ENCODE data around the gene VGLL1.
A peak's percentile ranks its signal among the peaks of the same experiment; 100 is the strongest.

VGLL1 gene

DNA sequence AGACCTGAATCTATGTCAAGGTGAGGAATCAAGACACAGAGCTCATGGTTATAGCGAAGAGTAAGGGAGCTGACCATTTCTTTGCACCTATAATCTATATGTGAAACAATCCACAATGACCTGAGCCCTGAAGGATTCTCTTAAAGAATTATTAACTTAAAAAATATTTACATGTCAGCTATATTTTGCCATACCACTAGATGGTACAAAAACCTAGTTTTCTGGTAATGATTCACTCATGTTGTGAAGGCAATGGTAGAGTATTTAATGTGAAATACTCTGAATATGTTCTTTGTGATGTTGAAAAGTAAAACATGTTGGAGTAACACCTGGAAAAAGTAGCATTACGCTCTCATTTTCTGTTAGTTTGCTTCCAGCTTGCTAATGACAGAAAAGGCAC lies 40.0 kb downstream of the VGLL1 start:
- DNase-seq, result no peak

DNA sequence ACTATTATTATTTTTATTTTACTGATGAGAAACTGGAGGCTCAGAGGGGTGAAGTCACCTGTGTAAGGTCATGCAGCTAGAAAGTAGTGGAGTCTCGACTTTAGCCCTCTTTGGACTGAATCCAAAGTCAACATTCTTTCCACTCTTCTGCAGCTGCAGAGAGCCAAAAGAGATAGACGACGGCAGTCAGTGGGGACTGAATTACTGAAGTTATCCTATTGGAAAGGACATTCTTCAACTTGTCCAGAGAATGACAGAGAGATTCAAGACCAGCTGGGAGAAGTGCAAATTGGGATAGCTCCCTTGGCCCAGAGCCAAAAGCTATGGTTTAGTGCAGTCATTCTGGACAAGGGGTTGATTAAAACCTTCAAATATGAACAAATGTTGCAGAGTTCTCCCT lies 42.5 kb downstream of the VGLL1 start:
- no peak for DNase-seq

DNA sequence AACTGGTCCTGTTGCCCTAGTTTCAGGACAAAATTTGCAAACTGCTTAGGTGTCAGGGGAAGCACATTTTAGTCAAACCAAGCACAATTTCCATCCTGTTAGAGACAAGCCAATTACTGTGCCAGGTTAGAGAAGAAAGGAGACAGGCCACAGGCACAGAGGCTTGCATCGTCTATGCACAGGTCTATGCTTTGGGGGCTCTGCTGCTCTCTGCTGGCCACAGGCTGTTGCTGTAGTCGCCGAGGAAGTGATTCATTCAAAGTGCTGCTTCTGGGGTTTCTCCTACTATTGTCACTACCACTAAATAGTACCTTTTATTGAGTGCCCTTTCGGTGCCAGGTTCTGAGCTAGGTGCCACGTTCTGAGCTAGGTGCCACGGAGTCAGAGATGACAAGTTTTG lies 45.5 kb downstream of the VGLL1 start:
- peak; percentile 5 for DNase-seq

DNA sequence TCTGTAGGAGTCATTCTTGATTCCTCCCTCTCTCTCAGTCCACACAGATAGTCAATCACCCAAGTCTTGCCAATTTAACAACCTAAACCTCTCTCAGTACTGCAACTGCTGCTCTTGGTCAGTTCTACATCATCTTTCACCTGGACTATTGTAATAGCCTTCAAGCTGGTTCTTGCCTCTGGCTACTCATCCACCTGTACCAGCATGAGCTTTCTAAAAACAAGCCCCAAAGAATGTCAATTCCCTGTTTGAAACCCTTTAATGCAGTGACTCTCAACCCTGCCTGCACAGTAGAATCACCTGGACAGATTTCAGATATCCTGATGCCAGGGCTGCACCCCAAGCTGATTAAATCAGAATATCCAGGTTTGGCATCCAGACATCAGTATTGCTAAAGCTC lies 48.3 kb downstream of the VGLL1 start:
- no peak for DNase-seq

DNA sequence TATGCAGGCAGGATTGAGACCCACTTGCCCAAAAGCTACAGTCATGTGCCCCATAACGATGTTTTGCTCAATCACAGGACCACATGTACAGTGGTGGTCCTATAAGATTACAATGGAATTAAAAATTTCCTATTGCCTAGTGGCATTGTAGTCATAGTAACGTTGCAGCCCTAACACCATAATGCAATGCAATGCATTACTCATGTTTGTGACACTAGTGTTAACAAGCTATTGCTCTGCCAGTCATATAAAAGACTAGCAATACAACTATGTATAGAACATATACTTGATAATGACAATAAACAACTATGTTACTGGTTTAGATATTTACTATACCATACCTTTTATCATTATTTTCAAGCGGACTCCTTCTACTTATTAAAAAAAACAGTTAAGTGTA lies 50.6 kb downstream of the VGLL1 start:
- no peak for DNase-seq

DNA sequence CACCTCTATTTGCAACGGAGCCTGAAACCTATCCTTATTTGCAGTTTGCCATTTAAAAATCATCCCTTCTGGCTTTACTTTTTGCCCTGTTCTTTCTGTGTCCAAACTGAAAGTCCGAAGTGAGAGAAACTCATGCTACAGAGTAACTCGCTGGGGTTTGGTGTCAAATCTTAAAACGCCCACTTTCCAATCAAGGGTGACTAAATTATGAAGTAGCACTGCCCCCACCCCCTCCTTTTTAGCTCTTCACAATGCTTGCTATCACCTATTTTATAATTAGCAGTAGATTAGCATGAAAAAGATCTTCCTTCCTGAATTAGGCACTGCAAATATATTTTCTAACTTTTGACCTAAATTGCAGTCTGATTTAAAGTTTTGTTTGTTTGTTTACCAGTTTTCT lies 52.5 kb downstream of the VGLL1 start:
- no peak for DNase-seq

DNA sequence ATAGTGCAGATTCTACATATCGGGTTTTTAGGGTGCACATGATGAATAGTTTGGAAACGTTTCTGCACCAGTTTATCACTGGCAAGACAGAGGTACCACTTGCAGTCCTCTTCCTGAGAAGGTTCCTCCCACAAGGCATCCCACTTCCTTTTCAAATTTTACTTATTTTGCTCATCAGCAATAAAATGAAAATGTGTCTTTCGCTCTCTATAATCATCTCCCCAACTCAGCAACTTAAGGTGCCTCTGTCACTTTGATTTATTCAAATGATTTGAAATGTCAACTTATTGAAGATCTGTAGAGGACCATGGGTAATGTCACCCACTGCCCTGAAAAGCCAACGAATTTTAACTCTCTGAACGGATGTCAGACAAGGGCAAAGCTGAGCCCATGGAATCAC lies 53.2 kb downstream of the VGLL1 start:
- DNase-seq, result no peak

DNA sequence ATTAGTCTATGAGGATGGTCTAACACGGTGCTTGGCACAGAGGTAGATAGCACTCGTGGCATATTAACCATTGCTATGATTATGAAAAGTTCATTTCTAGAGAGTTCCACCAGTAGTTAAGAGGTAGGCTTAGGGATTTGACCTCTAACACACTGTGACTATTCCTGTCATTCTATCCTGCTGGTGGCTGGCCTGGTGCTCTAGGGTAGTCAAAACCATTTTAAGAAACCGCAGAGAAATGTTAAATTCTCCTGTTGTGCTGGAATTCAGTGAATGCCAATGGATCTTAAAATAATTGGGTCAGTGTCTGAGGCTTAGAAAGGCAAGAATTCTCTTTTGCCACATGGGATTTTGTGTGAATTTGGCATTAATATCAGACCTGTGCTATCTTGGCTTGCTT lies 53.9 kb downstream of the VGLL1 start:
- no peak for DNase-seq

DNA sequence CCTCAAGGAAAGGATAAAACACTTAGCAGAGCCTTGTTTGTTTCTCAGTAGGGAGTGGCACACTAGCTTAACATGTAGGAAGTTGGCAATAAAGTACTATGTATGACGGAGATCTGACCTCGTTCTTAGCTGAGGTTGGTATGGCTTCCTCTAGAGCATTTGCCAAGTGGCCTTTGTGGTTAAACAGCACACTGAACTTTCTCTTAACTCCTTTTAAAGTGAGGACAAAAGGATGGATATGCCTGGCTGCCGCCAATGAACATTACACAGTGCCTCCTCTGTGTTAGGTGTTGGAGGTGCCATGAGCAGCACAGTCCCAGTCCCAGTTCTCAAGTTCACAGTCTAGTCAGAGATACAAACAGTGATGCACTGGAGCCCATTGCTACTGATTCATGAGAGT lies 54.4 kb downstream of the VGLL1 start:
- no peak for DNase-seq

DNA sequence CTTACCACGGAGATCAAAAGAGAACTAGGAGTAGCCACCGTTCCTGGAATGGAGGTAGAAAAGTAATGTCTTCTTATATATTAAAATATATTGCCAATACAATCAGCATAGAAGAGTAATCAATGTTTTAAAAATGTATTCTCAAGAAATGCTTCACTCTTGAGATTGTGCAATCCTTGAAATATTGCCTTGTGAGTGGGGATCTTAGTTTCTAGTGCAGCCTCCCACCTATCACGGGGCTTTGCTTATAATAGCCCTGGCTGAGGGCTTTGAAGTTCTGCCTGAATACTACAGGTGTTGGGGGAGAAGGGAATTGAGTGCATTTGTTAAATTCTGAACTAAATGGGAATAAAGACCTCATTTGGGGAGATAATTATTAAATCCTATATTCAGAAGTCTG lies 55.5 kb downstream of the VGLL1 start:
- DNase-seq, result no peak

DNA sequence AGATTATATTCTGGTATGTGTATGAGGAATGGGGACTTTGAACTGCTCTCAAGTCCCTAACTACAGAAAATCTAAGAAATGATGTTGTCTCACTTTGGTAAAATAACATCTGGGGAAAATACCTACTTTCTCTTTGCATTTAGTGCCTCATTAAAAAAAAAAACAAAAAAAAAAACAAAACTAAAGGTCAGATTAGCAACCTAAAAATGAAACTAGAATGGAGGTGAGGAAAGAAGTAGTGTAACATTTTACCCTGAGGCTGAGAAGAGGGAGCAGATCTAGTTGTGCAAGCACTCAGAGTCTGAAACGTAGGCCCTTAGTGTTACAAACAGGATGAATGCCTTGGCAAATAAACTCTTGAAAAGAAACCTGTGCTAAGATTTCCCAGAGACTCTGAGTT lies 56.0 kb downstream of the VGLL1 start:
- DNase-seq, result no peak

DNA sequence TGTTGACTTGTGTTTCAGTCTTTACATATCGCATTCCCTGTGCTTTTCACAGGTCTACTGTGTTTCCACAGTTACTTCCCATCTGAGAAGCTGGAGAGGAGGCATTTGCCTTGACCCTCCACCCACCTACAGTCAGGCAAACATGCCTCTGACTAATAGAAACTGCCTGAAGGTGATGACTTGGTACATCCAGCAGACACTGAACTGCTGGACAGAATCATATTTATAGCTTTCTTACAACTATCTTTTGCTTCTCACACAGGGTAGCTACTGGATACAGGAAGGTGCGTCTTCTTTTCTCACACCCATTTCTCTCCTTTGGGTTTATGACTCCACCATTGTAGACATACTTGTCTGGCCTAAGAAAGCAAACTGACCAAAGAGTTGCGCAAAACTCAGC lies 58.0 kb downstream of the VGLL1 start:
- DNase-seq, result no peak

DNA sequence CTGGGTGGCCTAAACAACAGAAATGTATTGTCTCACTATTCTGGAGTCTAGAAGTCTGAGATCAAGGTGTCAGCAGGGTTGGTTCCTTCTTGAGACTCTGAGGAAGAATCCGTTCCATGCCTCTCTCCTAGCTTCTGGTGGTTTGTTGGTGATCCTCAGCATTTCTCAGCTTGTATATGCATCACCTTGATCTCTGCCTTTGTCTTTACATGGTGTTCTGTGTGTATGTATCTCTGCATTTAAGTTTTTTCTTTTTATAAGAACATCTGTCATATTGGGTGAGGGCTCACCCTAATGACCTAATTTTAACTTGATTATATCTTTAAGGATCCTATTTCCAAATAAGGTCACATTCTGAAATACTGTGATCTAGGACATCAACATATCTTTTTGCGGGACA lies 65.3 kb downstream of the VGLL1 start:
- DNase-seq, result no peak

DNA sequence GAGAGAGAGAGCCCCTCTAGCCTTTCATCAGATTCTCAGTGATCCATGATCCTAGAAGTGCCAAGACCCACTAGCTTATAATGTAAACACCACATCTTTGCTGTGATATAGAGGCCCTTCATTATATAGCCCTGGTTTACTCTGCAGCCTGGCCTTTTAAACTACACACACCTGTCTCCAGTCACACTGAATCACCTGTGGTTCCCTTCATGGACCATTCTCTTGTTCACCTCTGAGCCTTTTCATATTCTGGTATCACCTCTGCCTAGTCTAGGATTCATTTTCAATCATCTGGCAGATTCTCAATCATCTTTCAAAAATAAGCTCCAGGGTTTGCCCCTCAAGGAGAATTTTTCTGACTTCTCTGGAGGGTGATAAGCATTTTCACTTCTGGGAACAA lies 65.9 kb downstream of the VGLL1 start:
- no peak for DNase-seq

DNA sequence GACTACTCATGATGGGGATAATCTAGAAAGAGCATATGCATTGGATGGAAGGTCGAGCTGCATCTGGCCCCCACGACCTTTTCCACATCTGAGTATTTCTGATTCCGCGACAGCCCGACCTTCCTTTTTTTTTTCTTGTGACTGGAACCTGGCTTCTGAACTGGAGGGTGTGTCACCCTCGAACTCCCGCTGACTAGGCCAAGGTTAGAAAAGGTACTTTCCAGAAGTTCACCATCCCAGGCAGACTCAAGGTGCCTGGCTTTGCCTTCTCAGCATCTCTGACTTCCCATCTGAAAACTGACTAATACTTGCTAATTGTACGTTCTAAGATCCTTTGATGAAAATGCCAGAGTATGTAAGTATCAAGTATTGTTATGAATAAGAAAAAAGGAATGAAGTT lies 66.6 kb downstream of the VGLL1 start:
- no peak for DNase-seq

DNA sequence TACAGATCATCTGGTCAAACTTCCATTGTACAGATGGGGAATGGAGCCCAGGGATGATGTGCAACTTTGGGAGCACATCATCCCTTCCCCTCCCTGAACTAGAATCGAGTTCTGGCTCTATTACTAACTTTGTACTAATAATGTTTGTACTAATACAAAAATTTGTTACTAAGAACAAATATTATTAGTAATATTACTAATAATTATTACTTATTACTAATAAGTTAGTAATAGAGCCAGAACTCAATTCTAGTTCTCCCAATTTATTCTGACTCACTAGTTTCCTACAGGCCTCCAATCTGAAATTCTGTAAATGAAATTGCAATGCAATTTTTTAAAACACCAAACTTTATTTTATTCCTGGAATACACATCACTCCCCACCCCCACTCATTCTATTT lies 68.0 kb downstream of the VGLL1 start:
- no peak for DNase-seq

Measured in NCI-H1048 (cell line).